22Rv1 (cell line): Measurements from ENCODE around the gene LARP4B.

Experiments
- H3K27ac ChIP-seq: fragments of 450-650 bp; 2 replicates; pipeline ENCODE4 v1.5.1; 2017
- ZFX ChIP-seq: fragments of 450-650 bp; IDR thresholded peaks from 2 replicates; pipeline ENCODE4 v1.6.1; 2017; ENCODE audit warnings: antibody characterized with exemption, borderline replicate concordance
- TF ChIP-seq, protein P1 (sequence below): fragments of 450-650 bp; IDR thresholded peaks from 2 replicates; pipeline ENCODE4 v1.5.1; 2017; ENCODE audit warnings: mild to moderate bottlenecking

The LARP4B gene

DNA sequence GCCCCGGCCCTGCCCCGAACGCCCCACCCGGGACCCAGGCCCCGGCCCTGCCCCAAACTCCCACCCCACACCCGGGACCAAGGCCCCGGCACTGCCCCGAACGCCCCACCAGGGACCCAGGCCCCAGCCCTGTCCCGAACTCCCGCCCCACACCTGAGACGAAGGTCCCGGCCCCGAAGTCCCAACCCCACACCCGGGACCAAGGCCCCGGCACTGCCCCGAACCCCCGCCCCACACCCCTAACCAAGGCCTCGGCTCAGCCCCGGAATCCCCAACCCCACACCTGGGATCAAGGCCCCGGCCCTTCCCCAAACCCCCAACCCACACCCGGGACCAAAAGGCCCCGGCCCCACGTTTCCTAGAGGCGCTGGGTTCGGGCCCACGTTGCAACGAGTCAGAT, 1.1 kb upstream of the LARP4B start:
- peak overlapping the region; percentile 15; the same call in 1 of the 2 replicates for H3K27ac ChIP-seq
- TF ChIP-seq, protein P1, sequence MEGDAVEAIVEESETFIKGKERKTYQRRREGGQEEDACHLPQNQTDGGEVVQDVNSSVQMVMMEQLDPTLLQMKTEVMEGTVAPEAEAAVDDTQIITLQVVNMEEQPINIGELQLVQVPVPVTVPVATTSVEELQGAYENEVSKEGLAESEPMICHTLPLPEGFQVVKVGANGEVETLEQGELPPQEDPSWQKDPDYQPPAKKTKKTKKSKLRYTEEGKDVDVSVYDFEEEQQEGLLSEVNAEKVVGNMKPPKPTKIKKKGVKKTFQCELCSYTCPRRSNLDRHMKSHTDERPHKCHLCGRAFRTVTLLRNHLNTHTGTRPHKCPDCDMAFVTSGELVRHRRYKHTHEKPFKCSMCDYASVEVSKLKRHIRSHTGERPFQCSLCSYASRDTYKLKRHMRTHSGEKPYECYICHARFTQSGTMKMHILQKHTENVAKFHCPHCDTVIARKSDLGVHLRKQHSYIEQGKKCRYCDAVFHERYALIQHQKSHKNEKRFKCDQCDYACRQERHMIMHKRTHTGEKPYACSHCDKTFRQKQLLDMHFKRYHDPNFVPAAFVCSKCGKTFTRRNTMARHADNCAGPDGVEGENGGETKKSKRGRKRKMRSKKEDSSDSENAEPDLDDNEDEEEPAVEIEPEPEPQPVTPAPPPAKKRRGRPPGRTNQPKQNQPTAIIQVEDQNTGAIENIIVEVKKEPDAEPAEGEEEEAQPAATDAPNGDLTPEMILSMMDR = no peak
- TF ChIP-seq ZFX = no peak

DNA sequence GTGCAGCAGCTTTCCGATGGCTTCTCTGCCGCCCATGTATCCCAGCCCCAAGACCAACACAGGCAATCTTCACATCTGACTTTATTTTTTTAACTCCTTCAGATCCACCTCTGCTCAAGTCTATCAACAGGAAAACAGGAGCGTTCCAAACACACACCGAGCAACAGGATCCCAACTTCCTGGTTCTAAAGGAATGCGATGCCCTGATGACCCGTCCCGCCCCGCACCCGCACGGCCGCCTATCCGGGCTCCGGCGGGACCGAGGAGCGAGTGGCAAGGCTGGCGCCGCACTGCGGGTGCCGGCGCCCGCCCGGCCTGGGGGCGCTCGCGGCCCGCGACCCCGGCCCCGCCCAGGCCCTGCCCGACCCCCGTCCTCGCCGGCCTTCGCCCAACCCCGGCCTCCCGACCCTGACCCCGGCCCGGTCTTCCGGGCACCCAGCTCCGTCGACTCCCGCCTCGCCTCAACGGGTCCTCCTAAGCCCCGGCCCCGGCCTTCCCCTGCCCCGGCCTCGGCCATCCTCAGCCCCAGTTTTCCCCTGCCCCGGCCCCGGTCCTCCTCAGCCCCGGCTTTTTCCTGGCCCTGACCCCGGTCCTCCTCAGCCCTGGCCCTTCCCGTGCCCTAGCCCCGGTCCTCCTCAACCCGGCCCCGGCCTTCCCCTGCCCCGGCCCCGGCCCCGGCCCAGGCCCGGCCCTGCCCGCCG, 730 bp downstream of the LARP4B start:
- peak overlapping the region; percentile 97 for H3K27ac ChIP-seq
- no peak for TF ChIP-seq ZFX
- TF ChIP-seq, protein P1 = 0 out of 2 replicates have a peak, but pooled peaks have one; percentile 8

DNA sequence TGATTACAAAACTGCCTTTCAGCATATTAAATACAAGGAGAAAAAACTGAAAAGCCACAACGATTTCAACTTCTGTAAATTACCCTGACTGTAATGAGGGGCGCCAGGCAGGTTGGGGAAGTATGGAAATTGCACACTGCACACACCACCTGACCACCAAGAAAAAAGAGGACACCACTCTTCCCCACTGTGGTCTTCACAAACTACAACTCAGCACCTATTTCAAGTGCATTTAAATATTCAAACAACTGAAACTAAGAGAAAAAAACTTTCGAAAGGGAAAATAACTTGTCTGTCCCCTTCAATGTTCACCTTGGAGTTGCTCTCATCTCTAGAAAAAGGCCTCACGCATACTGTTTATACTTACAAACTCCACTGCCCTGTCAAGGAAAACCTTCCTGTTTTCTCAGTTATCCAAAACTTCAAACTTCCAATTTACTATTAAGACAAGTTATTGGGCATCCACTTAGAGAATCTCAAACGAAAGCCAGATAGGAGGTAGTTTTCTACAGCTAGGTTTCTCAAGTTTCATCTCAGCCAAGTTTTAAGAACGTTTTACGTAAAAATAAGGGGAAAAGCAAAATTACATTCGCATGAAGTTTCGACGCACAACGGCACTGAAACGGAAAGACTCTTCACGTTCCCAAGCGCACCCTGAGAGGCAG, 1.4 kb downstream of the LARP4B start:
- peak overlapping the region; percentile 97 for H3K27ac ChIP-seq

DNA sequence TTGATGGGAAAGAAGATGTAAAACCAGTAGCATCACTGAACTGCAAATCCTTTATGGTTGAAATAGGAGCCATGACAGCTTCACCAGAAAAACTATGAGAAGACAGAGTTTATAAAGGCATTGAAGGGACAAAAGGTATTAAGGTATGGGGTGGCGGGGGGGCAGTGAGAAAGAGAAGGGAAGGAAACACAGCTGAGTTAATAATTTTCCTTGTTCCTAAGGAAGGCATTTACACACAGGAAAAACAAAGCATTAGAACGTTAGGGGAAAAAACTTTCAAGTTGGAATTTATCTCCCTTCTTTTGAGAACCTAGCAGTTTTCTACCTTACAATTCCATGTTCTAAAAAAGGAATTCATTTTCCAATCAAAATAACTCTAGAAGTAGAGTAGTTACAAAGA, 4.4 kb downstream of the LARP4B start:
- TF ChIP-seq, protein P1 = no peak
- TF ChIP-seq ZFX = no peak
- H3K27ac ChIP-seq = no peak overlapping the region

More for the DNA sequence above, 1.4 kb downstream of the LARP4B start:
- TF ChIP-seq ZFX = no peak
- TF ChIP-seq, protein P1 = no peak

DNA sequence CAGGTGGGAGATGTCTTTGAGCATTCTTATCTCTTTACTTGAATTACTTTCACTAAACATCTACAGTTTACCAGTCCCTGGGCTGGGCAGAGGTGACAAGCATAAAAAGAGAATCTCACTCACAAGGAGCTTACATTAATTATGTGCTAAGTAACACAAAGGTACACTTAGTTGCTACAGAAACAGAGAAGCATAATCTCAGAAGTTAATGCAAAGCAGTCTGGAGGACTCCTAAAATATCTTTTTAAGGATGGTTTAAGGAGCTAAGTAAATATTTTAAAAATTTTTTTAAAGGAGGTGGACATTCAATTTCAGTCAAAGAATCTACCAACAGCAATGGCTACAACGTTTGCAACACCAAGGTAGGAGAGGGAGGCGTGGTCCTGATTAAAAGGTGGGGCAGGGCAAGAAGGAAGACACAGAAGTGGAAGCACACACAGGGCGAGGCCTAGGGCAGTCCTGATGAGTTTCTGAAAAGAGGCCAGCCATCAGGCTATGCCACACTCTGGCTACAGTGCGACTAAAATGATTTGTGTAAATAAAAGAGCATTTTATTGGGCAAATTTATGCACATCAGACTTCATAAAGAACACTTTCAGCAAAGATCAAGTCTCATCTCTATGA, 5.3 kb downstream of the LARP4B start:
- TF ChIP-seq ZFX = no peak
- TF ChIP-seq, protein P1 = no peak
- H3K27ac ChIP-seq = no peak overlapping the region

DNA sequence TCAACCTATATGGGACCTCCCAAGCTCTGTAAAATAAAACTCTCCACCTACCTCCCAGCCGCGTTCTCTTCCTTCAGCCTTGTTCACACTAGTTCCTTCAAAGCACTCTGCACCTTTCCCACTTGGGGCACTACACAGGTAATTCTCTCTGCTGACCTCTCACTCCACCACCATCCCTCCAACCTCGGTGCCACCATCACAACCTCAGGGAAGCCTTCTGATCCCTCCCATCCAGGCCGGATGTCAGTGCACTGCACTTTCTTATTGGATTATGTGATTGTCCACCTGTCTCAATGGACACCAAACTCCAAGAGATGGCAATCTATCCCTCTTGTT, 7.0 kb downstream of the LARP4B start:
- TF ChIP-seq ZFX = no peak
- TF ChIP-seq, protein P1 = no peak
- H3K27ac ChIP-seq = no peak overlapping the region

DNA sequence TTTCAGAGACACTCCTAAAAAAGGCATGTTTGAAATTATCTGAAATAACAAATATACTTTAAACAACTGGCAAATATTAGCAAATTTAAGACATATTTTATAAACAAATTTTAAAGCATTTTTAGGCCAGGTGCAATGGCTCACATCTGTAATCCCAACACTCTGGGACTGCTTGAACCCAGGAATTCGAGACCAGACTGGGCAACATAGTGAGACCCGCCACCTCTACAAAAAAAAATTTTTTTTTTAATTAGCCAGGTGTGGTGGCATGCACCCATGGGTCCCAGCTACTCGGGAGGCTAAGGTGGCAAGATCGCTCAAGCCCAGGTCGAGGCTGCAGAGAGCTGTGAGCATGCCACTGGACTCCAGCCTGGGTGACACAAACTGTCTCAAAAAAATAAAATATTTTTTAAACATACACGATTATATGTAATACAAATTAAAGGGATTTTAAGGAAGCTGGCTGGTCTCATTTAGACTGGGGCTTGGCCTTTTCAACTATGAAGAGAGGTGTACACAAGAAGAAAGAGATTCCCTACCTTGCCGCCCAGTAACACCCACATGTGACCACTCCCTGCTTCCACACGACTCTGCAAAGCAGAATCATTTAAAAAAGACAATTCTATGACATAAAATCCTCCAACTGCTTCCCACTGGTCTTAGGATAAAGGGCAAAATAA, 7.5 kb downstream of the LARP4B start:
- H3K27ac ChIP-seq = no peak overlapping the region
- TF ChIP-seq, protein P1 = no peak
- TF ChIP-seq ZFX = no peak
